HFF-Myc (cell line): ENCODE data around the gene RNGTT.

Experiments used
- DNase-seq: peaks from one replicate; pipeline ENCODE4 v3.0.0-alpha.2; 2011; ENCODE audit warnings: low read depth; ENCODE audit errors: extremely low read depth
- H3K4me3 ChIP-seq: replicated peaks from 2 replicates; pipeline ENCODE4 v1.5.1; 2011; ENCODE audit warnings: low read depth, mild to moderate bottlenecking, control low read depth, low read length
- CTCF ChIP-seq: IDR thresholded peaks from 2 replicates; pipeline ENCODE4 v1.5.1; 2012; ENCODE audit warnings: mild to moderate bottlenecking, low read depth, low read length, control low read depth; ENCODE audit errors: missing control alignments

Gene RNGTT

GRCh38 chr6:88585276-88585692, 378.1 kb downstream of the RNGTT start:
- DNase-seq = no peak
- no peak overlapping the region for H3K4me3 ChIP-seq
- no peak for TF ChIP-seq CTCF

GRCh38 chr6:88584581-88585275, 378.7 kb downstream of the RNGTT start:
- DNase-seq = no peak
- no peak overlapping the region for H3K4me3 ChIP-seq
- no peak for TF ChIP-seq CTCF

- no peak for DNase-seq
- H3K4me3 ChIP-seq = no peak overlapping the region
- no peak for TF ChIP-seq CTCF
Measured at GRCh38 chr6:88577461-88577860, 386.0 kb downstream of the RNGTT start.

- H3K4me3 ChIP-seq = no peak overlapping the region
- DNase-seq = no peak
- no peak for TF ChIP-seq CTCF
Measured at GRCh38 chr6:88575536-88575935, 387.9 kb downstream of the RNGTT start.

GRCh38 chr6:88574651-88575050, 388.8 kb downstream of the RNGTT start:
- H3K4me3 ChIP-seq = no peak overlapping the region
- TF ChIP-seq CTCF = no peak
- DNase-seq = no peak

- no peak for TF ChIP-seq CTCF
- DNase-seq = no peak
- H3K4me3 ChIP-seq = no peak overlapping the region
Measured at GRCh38 chr6:88574031-88574430, 389.4 kb downstream of the RNGTT start.

GRCh38 chr6:88573561-88573960, 389.9 kb downstream of the RNGTT start:
- no peak overlapping the region for H3K4me3 ChIP-seq
- no peak for DNase-seq
- TF ChIP-seq CTCF = no peak
